HG02623 (cell line): ENCODE results near the gene PALM3.

Experiments used
- ATAC-seq: cut with Tn5 transposase; IDR thresholded peaks from one replicate; pipeline ENCODE4 v1.9.1; 2021; ENCODE audit warnings: moderate library complexity; ENCODE audit not compliant: unreplicated experiment

PALM3 gene, protein sequence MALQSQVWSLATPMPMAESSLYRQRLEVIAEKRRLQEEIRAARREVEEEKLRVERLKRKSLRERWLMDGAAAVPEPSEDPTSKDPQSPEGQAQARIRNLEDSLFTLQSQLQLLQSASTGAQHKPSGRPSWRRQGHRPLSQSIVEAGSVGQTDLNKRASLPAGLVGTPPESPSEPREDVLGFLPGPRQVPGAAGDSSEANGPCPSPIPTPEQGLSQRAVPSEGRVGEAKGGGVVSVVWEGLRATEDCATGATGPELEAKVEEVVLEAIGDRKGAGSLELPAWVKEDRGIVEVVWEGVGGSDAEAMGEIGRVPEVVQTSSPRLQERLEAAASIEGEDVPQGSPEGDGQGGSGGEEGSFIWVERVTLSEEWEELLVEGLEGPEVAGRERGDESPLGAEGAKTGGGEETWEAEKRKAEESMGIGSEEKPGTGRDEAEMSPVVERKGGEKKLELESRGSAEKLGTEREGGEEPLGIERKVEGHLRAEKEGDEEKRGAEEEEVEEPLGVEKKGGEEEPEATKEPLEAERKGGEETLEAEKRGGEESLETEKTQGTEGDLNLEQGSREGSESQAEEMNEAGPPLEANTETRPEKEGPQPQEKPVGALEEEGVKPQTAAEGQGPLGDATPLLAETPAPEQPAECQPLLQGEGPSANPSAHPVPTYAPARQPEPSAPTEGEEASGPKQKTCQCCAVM

DNA sequence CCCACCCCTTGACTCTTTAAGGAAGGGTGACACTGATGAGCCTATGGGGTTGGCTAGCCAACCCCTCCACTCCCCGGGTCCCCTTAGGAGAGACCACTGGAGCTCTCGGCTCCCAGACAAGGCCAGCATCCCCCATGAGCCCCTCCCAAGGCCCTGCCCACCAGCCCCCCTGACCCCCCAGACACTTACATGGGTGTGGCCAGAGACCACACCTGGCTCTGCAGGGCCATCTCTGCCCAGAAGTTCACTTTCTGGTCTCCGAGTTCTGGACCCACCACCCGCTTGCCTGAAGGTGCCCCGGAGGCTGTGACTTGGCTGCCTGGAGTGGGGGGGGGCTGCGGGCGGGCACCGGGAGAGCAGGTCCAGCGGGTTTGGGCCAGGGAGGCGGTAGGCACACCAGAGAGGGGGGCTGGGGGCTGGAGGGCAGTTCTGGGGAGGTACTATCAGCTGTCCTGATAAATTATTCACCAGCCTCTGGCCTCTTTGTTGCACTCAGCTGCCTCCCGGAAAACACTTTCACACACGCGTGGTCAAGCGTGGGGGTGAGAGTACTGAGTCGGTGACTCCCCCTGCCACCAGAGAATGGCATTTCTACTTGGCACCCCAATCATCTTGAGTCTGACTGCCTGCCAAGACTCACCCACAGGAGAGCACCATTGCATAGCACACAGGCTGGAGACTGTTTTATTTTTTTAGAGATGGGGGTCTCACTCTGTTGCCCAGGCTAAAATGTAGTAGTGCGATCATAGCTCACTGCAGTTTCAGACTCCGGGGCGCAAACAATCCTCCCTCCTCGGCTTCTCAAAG lies at the start of gene PALM3:
TSS of gene PALM3 (minus strand) at position 326 of the 807 bp plus-strand sequence. CDS start at position 230, 96 bp downstream.
- ATAC-seq = no peak

DNA sequence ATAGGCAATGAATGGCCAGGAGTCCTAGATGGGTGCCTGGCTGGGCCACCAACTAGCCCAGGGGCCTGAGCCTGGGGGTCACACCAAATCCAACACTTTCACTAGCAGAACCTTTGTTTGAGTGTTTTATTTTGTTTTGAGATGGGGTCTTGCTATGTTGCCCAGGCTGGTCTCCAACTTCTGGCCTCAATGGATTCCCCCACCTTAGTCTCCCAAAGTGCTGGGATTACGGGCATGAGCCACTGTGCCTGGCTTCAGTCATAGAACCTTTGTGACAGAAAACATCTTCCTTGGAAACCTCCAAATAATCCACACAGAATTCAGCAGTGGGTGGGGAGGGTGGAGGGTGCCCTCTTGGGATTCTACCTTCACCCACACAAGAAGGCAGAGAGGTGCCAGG lies 49.6 kb upstream of the PALM3 start:
- no peak for ATAC-seq

DNA sequence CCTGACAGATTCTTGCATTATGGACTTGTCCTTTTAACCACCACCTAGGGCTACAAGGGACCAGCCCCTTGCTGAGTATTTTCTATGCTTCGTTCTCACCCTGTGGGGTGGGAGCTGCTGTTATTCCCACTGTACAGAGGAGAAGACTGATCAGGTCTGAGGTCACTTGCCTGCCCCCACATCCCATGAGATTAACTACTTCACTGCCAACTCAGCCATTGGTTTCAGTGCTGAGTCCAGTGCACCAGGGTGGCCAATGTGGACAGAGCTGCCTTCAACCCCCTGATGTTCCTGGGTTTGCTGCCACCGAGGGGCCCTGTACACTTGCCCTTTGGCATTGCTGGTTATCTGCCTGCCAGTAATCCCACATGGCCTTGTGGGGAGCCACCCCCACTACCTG lies 48.8 kb upstream of the PALM3 start:
- ATAC-seq = no peak

GRCh38 chr19:14107581-14108461 lies 45.9 kb upstream of the PALM3 start:
- ATAC-seq = no peak

- ATAC-seq = no peak
These were observed 45.0 kb upstream of the PALM3 start for GRCh38 chr19:14106840-14107239.

GRCh38 chr19:14105680-14106079 lies 43.8 kb upstream of the PALM3 start:
- ATAC-seq = no peak

GRCh38 chr19:14103310-14103709 lies 41.4 kb upstream of the PALM3 start:
- no peak for ATAC-seq

GRCh38 chr19:14102756-14103155 lies 40.9 kb upstream of the PALM3 start:
- no peak for ATAC-seq

GRCh38 chr19:14102102-14102696 lies 40.3 kb upstream of the PALM3 start:
- ATAC-seq = no peak

DNA sequence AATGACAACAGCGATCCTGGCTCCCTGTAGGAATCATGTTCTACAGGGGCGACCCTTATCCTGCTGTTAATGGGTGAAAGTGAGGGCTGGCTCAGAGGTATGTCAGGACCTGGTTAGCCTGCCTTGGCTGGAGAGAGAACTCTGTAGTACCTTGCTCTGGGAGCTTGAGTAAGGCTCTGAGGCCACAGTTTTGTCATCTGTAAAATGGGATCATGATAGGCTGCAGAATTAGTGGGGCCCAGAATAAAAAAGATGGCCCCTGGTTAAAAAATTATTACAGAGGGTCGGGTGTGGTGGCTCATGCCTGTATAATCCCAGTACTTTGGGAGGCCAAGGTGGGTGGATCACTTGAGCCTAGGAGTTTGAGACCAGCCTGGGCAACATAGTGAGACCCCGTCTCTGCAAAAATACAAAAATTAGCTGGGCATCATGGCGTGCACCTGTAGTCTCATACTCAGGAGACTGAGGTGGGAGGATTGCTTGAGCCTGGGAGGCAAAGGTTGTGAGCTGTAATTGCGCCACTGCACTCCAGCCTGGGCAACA lies 39.2 kb upstream of the PALM3 start:
- no peak for ATAC-seq

DNA sequence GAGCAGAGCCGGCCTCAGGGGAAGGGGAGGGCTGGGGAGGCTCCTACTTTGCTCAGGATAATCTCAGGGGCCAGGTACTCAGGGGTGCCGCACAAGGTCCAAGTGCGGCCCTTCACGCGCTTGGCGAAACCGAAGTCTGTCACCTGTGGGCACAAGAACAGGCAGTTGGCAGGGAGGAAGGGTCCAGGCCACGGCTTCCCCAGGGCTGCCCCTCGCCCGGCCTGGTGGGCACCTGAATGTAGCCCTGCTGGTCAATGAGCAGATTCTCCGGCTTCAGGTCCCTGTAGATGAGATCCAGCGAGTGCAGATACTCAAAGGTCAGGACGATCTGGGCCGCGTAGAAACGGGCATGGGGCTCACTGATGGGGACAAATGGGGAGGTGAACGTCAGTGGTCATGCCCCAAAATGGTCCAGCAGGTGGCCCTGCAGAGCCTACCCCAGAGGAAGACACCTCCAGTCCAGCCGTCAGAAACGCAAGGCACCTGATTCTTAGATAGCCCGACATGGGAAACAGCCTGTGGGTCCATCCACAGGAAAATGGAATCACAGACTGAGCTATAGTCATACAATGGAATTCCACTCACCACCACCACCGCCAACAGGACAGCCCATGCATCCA lies 35.8 kb upstream of the PALM3 start:
- no peak for ATAC-seq

- ATAC-seq = no peak
These were observed 34.6 kb upstream of the PALM3 start for GRCh38 chr19:14096272-14096992.

DNA sequence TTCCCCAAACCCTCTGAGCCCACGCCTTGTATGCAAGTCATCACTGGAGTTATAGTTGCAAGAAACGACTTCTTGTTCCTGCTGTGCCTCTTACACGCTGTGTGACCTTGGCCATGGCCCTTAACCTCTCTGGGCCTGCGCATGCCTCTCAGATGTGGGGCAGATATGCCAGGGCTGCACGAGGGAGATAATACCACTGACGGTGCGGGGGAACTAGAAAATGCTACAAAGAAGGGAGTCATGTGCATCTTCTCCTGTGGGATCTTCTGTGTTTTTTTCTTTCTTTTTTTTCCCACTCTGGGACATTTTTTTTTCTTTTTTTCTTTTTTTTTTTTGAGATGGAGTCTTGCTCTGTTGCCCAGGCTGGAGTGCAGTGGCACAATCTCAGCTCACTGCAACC lies 33.0 kb upstream of the PALM3 start:
- no peak for ATAC-seq

DNA sequence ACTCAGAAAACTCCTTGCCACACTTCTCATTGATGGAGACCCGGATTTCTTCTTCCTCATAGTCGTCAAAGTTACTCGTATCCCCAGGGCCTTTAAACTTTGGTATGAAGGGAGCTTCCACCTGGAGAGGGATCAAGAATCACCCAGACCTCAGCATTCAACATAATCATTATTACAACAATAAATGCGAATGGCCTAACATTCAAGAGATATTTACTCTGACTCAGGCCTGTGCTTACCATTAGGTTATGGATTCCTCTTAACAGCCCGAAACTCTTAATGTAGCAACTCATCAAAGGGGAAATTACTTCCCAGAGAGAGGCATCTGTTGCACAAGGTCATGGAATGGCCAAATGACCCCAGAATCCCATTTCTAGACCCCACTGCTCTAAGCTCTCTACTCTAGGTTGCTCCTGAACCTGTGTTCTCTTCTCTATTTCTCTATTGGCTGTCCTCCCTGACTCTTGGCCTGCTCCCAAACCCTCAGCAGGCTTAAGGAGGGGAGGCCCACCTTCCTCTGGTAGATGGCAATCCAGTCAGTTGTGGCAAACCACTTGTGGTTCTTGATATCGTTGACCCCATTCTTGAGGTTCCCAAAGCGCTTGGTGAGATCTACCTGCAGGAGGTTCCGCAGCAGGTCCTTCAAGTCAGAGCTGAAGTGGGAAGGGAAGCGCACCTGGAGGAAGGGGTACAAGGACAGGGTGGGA lies 31.4 kb upstream of the PALM3 start:
- no peak for ATAC-seq

DNA sequence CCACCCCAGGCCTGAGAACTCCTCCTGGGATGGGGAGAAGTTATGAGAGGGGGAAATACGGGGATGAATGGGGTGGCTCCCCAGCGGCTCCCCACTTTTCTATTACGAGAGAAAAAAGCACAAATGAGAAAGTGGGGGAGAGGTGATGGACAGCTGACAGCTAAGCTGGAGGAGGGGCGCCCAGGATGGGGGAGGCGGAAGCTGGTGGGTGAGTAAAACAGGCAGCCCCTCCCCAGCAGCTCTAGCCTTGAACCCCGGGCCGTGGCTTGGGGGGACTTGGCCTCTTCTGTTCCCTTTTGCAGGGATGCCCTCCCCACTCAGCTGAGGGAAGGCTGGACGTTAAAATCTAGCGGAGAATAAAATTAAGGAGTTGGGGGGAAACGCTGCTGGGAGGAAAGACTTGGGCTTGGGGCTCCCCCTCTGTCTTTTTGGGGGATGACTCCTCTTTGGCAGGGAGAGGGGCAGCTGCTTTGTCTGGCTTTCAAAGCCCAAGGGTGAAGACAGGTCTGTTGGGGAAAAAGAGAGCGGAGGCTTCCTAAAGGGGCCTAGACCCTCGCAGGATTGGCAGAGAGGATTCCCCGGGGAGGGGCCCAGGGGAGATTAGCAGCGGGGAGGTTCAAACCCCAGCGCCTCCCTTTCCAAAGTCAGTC lies 30.1 kb upstream of the PALM3 start:
- no peak for ATAC-seq

DNA sequence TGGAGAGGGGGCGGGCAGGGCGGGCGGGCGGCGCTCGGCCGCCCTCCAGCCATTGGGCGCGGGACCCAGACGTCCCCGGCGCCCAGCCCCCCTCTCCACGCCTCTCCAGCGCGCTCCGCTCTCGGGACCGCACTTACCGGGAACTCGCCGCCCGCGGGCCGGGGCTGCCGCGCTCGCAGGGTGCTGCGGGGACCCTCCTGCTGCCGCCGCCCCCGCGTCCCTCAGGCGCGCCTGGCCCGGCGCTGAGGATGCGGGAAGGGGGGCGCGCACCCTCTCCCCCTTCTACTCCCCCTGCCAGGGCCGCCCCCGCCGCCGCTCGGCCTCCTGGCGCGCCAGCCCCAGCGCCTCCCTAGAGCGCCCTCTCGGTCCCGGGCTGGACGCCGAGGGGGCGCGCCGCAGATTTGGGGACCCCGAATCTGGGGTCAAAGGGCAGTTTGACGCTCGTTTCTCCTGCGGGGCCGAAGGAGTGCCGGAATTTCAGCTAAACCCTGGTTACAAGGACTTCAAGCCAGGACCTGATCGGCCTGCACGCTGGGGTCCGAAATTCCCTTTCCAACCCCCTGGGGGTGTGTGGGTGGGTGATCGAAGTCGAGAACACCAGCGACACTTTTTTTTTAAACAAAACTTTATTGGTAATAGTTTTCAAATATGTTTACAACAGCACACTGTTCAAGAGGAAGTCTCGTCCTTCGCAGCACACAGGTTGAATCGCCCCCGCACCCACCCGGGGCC lies 29.4 kb upstream of the PALM3 start:
- peak; percentile 54 for ATAC-seq

DNA sequence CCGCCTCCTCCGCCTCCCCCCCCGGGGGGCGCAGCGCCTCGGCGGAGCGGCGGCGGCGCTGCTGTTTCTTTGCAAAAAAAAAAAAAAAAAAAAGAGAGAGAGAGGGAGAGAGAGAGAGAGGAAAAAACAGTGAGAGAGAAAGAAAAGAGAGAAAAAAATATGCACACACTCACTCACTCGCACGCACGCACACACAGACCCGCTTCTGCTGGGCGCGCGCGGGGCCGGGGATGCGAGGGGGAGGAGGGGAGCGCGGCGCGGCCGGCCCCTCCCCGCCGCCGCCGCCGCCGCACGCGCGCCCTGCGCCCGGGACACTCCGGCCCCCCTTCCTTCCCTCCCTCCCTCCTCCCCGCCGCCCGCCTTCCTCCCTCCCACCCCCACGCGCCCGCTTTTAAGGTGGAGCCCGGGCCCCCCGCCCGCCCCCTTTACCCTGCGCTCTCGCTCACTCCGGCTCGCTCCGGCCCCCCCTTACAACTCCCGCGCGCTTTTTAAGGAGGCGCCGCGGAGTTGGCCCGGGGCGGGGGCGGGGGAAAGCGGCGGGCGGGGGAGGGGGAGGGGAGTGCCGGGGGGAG lies 28.7 kb upstream of the PALM3 start, which contains the start of gene SAMD1:
TSS of gene SAMD1 (minus strand) at position 243 of the 572 bp plus-strand sequence.
- ATAC-seq = peak; percentile 35
